K562 (cell line): ENCODE measurements around the gene FAM222A. TPM values are rescaled to one million over a fixed set of nuclear protein-coding genes. Genes with fewer than 3 reads are reported as not detected.

Experiments
- ATAC-seq: fragments of 200-7000 bp; cut with Tn5 transposase; 3 replicates; pipeline ENCODE4 v1.9.1; 2020; ENCODE audit warnings: moderate library complexity
- BruUV-seq: library from RNA; stranded (reverse); fragments of 400-500 nt; replicated peaks from 2 replicates; lab custom pipeline; 2021; lab: Mats Ljungman, UMichigan
- CTCF ChIA-PET: fragments of 300-600 bp; formaldehyde crosslinking; extraction: SDS; loops from one replicate; lab custom pipeline; 2021; ENCODE audit warnings: low intra/inter-chr PET ratio; lab: Yijun Ruan, JAX
- POLR2A ChIA-PET: fragments of 300-600, 350-650 bp; sonication (Branson Sonifier 250); formaldehyde crosslinking; extraction: SDS; loops from one replicate; lab custom pipeline; 2021; ENCODE audit warnings: antibody characterized with exemption, inconsistent platforms; lab: Yijun Ruan, JAX
- DNase-seq, 4 experiments: peaks; one replicate each; pipeline versions ENCODE4 v3.0.0 to v3.0.0-alpha.2; 2011 to 2018; ENCODE audit warnings: low spot score in 3 of 4, mixed read lengths in 3 of 4; ENCODE audit errors: extremely low read depth in 1 of 4
- FAIRE-seq: peaks from 2 replicates; lab custom pipeline; 2011; peaks lifted over from hg19 to GRCh38; lab: Jason Lieb, UNC
- H2AFZ ChIP-seq: 2 replicates; pipeline ENCODE4 v1.6.0; 2011; ENCODE audit warnings: low read depth, low read length, control low read depth, inconsistent platforms
- H3K27ac ChIP-seq: fragments of 200-600 bp; 3 replicates; pipeline ENCODE4 v1.8.0; 2011; ENCODE audit warnings: low read depth, mild to moderate bottlenecking, control low read depth, inconsistent platforms, low read length, moderate library complexity, mixed read lengths; ENCODE audit errors: extremely low read depth
- H3K27me3 ChIP-seq, 2 experiments: fragments of 300-600 bp in 1 of 2; 2 replicates in 1 of 2; 3 replicates in 1 of 2; pipeline versions ENCODE4 v1.6.0 to v1.8.0; 2011; ENCODE audit warnings: inconsistent platforms in 2 of 2, low read length in 2 of 2, mild to moderate bottlenecking in 1 of 2, mixed read lengths in 1 of 2, moderate library complexity in 1 of 2; ENCODE audit not compliant: control insufficient read depth in 2 of 2, insufficient read depth in 2 of 2
- H3K36me3 ChIP-seq: fragments of 300-600 bp; 3 replicates; pipeline ENCODE4 v1.8.0; 2011; ENCODE audit warnings: mild to moderate bottlenecking, low read length, inconsistent platforms; ENCODE audit not compliant: control insufficient read depth, insufficient read depth
- H3K4me1 ChIP-seq, 2 experiments: fragments of 200-600 bp in 1 of 2; replicated peaks in 1 of 2; 2 replicates in 1 of 2; 3 replicates in 1 of 2; pipeline versions ENCODE4 v1.5.1 to v1.8.0; 2011; ENCODE audit warnings: inconsistent platforms in 2 of 2, low read length in 2 of 2, mild to moderate bottlenecking in 1 of 2, mixed read lengths in 1 of 2, moderate library complexity in 1 of 2; ENCODE audit not compliant: control insufficient read depth in 2 of 2, insufficient read depth in 2 of 2
- H3K4me2 ChIP-seq: 2 replicates; pipeline ENCODE4 v1.6.1; 2011; ENCODE audit warnings: low read length, control low read depth, inconsistent platforms, mixed read lengths; ENCODE audit not compliant: insufficient read depth
- H3K4me3 ChIP-seq: fragments of 200-600 bp; sonication (generic), shearing (Covaris generic); 2 replicates; pipeline ENCODE4 v1.5.1; 2016; ENCODE audit warnings: control low read depth, inconsistent platforms
- H3K79me2 ChIP-seq: fragments of 200-600 bp; 3 replicates; pipeline ENCODE4 v1.8.0; 2011; ENCODE audit warnings: low read length, inconsistent platforms; ENCODE audit not compliant: control insufficient read depth, insufficient read depth
- H3K9ac ChIP-seq, 2 experiments: 2 replicates each; pipeline versions ENCODE4 v1.6.0 to v1.6.1; 2011; ENCODE audit warnings: low read depth in 2 of 2, low read length in 2 of 2, control low read depth in 1 of 2, inconsistent platforms in 1 of 2, mild to moderate bottlenecking in 1 of 2, mixed read lengths in 1 of 2; ENCODE audit not compliant: insufficient read depth in 1 of 2
- H3K9me1 ChIP-seq: one replicate; pipeline ENCODE4 v1.6.0; 2011; ENCODE audit warnings: inconsistent platforms, mild to moderate bottlenecking, low read length, moderate library complexity; ENCODE audit not compliant: control insufficient read depth, insufficient read depth
- H3K9me3 ChIP-seq: replicated peaks from 2 replicates; pipeline ENCODE4 v1.5.1; 2011; ENCODE audit warnings: low read depth, low read length, inconsistent platforms; ENCODE audit not compliant: control insufficient read depth, insufficient read depth
- H4K20me1 ChIP-seq: replicated peaks from 2 replicates; pipeline ENCODE4 v1.6.1; 2011; ENCODE audit warnings: low read length, inconsistent platforms, mixed read lengths; ENCODE audit not compliant: control insufficient read depth, insufficient read depth
- HNRNPUL1 ChIP-seq: fragments of 200-400 bp; formaldehyde crosslinking; IDR thresholded peaks from 2 replicates; pipeline ENCODE4 v1.6.1; 2017; ENCODE audit warnings: low read length
- PYGO2 ChIP-seq: fragments of 450-650 bp; IDR thresholded peaks from 2 replicates; pipeline ENCODE4 v1.6.1; 2016; ENCODE audit warnings: mild to moderate bottlenecking, missing genetic modification characterization, moderate library complexity, missing compliant biosample characterization
- RREB1 ChIP-seq: fragments of 250-450 bp; sonication (Bioruptor Pico); IDR thresholded peaks from 2 replicates; pipeline ENCODE4 v1.4.0; 2020
- XRCC4 ChIP-seq: IDR thresholded peaks from one replicate; pipeline ENCODE4 v1.6.1; 2011; ENCODE audit not compliant: insufficient read depth, insufficient read length; ENCODE audit errors: extremely low read depth
- ZNF217 ChIP-seq: sonication (generic); formaldehyde crosslinking; IDR thresholded peaks from 2 replicates; pipeline ENCODE4 v1.8.0; 2022; ENCODE audit warnings: mild to moderate bottlenecking, missing genetic modification reagents
- ZNF277 ChIP-seq: fragments of 250-450 bp; sonication (Bioruptor Pico); IDR thresholded peaks from 2 replicates; pipeline ENCODE4 v1.8.0; 2022; ENCODE audit warnings: inconsistent platforms, mild to moderate bottlenecking, moderate library complexity, borderline replicate concordance
- ZNF584 ChIP-seq: fragments of 200-800 bp; sonication (Bioruptor generic); IDR thresholded peaks from 2 replicates; pipeline ENCODE4 v1.6.1; 2016; ENCODE audit warnings: low read depth, mild to moderate bottlenecking, missing genetic modification characterization, missing compliant biosample characterization
- ZNF696 ChIP-seq: fragments of 250-450 bp; sonication (Bioruptor Pico); conservative IDR thresholded peaks from 2 replicates; pipeline ENCODE4 v1.4.0; 2020; ENCODE audit warnings: mild to moderate bottlenecking, moderate library complexity
- ZNF717 ChIP-seq: fragments of 250-450 bp; sonication (Bioruptor Pico); IDR thresholded peaks from 2 replicates; pipeline ENCODE4 v1.5.0; 2021
- ZNF766 ChIP-seq: fragments of 200-800 bp; sonication (Bioruptor generic); conservative IDR thresholded peaks from 2 replicates; pipeline ENCODE4 v1.6.1; 2016; ENCODE audit warnings: missing genetic modification characterization, missing compliant biosample characterization
- WGBS: fragments of 100-300 bp; shearing (Covaris generic); methylation state at CpG from one replicate; pipeline ENCODE4 v1.1.6; 2016; ENCODE audit warnings: low coverage, mixed read lengths; ENCODE audit not compliant: insufficient coverage; ENCODE audit errors: missing lambda C conversion rate; 5-methylcytosine and 5-hydroxymethylcytosine counted together
- in situ Hi-C: fragments of 300-500 bp; cut with MboI; formaldehyde crosslinking; loops from 4 replicates; pipeline ENCODE4 v1.15.0; 2018; ENCODE audit warnings: inconsistent platforms, mixed read lengths
- intact Hi-C: fragments of 100-400 bp; cut with micrococcal nuclease; formaldehyde crosslinking; loops from 2 replicates; pipeline ENCODE4 v1.14.2; 2022
- polyA plus RNA-seq, 8 experiments: library from polyadenylated mRNA; depleted of rRNA in 4 of 8; stranded (reverse) in 5 of 8; unstranded in 3 of 8; fragments of >200 nt; fragmentation: Nextera tagmentation in 2 of 8; fragmentation: Illumina TruSeq in 1 of 8; extraction: Ambion mirVana in 2 of 8; extraction: Trizol in 1 of 8; gene quantifications; 2 replicates each; pipeline versions ENCODE4 v1.2.1 to v1.2.3, GENCODE V29; 2011 to 2014; ENCODE audit warnings: inconsistent platforms in 1 of 8, missing spikeins in 1 of 8
- total RNA-seq, 7 experiments: library from RNA; depleted of rRNA in 6 of 7; stranded (reverse); fragments of >200 nt in 6 of 7; fragmentation: Illumina TruSeq in 2 of 7; extraction: Trizol in 2 of 7; gene quantifications; 2 replicates each; pipeline versions ENCODE4 v1.2.1 to v1.2.3, GENCODE V29; 2011 to 2021; ENCODE audit warnings: low replicate concordance in 1 of 7

Gene FAM222A
- total and polyA plus RNA-seq, 9 of the 15 experiments (the other 6 are each of a cell fraction or from before 2014, with no cell fraction given): 0.03 to 0.36 (median 0.12) TPM; not detected in 1

GRCh38 chr12:109722022-109722720 lies 8.5 kb downstream of the FAM222A start:
- intact Hi-C loops (no loop called here), in situ Hi-C loops (no loop called here)
- POLR2A ChIA-PET: interaction anchor here (0.6 kb wide), 1 partner anchor 8 kb away, joined by 3 read pairs; no protein-coding TSS in a partner anchor
- Histone ChIP-seq H3K79me2 (no peaks in the 10 kb centered on the region), H4K20me1 (peaks cover 29% of the 10 kb centered on the region), H2AFZ (no peak overlapping the region), H3K4me1 (peaks cover 0 to 15% of the 10 kb centered on the region in 2 experiments; a peak in 3 of 5 replicates), H3K4me2 (no peak overlapping the region), H3K4me3 (no peak overlapping the region), H3K9me1 (no peaks in the 10 kb centered on the region), H3K27ac (no peak overlapping the region), H3K9ac (no peak overlapping the region), H3K36me3 (no peaks in the 10 kb centered on the region), H3K27me3 (peaks cover 24 to 56% of the 10 kb centered on the region in 2 experiments), H3K9me3 (no peaks in the 10 kb centered on the region)
- BruUV-seq: no TSS peak
- no peak for DNase-seq
- 0% methylated on average over 6 of the region's 6 CpGs for whole genome bisulfite sequencing
- TF ChIP-seq ZNF717: no peak
- TF ChIP-seq ZNF584 (CRISPR knock-in tag): no peak
- TF ChIP-seq PYGO2 (tag): no peak
- no peak for TF ChIP-seq ZNF277
- no peak for TF ChIP-seq ZNF696 (CRISPR knock-in tag)
- TF ChIP-seq RREB1: no peak
- no peak for TF ChIP-seq XRCC4
- TF ChIP-seq HNRNPUL1: no peak
- TF ChIP-seq ZNF766 (CRISPR knock-in tag): no peak
- no peak for TF ChIP-seq ZNF217 (CRISPR knock-in tag)
- ATAC-seq: no peak
- CTCF ChIA-PET: no interaction called here
- no peak for FAIRE-seq
